GM19099 (cell line): ENCODE results near the gene SUGCT.

Experiments used
- POLR2A ChIP-seq: IDR thresholded peaks from 3 replicates; pipeline ENCODE4 v1.6.1; 2011; ENCODE audit warnings: low read depth; ENCODE audit not compliant: insufficient read length; ENCODE audit errors: extremely low read depth

The SUGCT gene

DNA sequence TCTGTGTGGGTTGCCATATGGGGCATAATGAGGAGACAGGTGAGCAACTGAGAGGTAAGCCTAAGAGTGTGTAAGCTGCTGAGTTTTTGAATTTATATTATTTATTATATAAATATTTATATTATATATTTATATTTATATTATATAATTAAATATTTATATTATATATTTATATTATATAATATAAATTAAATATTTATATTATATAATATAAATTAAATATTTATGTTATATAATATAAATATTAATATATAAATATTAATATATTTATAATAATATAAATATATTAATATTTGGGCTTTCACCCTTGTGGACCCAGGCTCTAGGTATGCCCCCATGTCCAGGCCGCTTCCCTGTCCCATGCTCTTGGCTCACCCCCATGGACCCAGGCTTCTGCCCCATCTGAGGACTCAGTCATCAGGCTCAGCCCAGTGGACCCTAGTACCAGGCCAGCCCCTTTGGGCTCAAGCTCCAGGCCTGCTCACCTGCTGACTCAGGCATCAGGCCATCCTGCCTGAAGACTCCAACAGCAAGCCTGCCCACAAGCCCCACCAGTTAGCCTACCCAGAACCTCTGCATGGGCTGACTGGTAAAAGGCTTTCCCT, 755.4 kb downstream of the SUGCT start:
- TF ChIP-seq POLR2A: no peak

DNA sequence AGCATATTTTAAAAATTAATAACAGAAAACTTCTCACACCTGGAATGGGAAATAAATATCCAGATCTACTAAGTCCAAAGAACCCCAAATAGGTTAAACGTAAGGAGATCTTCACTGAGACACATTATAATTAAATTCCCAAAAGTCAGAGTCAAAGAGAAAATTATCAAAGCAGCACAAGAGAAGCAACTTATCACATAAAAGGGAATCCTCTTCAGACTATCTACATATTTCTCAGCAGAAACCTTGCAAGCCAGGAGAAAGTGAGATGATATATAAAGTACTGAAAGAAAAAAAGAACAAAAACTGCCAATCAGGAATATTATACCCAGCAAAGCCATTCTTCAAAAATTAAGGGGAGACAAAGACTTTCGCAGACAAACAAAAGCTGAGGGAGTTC, 756.4 kb downstream of the SUGCT start:
- TF ChIP-seq POLR2A: no peak

DNA sequence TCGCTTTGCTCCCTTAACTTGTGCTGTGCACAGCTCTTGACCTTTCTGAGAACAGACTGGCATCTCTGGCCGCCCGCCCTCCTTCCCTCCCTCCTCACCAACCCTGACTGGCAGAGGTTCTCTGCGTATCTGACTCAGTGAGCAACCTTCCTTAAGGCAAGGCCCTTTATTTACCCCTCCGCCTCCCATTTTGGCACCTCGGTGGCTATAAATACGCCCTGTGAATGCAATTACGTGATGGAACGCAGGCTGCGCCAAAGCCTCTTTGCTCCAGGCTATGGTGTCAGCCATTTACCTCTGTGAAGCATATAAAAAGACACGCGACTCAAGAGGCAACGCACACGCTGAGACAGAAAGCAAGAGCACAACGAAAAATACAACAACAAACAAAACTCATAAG, 764.3 kb downstream of the SUGCT start:
- no peak for TF ChIP-seq POLR2A

DNA sequence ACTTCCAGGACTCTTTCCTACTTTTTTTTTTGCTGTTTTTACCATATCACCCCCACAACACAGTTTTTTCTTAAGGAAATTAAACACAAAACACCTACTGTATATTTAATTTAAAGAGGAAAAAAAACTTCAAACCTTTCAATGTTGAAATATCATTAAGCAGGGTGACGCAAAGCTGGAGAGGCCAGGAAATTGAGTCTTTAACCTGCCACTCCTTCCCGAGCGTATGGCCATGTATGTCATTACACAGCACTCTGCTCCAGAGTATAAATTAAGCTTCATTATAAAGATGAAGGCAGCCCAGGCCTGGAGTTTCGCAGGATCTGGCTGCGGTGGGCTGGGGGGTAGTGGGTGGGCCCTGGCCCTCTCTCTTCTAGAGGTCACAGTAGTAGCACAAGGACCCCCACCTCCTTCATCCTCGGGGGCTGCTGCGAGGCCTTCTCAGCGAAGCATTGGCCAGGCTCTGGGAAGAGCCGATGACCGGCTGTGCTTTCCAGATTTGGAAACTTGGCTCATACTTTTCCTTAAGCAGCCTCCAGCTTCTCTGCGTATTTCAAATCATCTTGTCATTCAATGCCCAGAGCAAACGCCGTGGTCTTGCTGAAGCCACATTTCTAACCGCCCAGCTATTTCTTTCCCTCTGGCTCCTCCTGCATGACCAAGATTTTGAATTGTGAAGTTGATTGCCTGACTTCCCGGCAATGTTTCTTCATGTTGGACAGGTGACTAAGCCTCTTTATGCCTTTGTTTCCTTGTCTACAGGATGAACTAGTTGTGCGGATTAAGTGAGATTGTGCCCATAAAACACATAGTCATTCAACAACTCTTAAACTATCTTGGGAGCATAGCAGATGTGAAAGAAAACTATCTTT, 765.1 kb downstream of the SUGCT start:
- TF ChIP-seq POLR2A: no peak

DNA sequence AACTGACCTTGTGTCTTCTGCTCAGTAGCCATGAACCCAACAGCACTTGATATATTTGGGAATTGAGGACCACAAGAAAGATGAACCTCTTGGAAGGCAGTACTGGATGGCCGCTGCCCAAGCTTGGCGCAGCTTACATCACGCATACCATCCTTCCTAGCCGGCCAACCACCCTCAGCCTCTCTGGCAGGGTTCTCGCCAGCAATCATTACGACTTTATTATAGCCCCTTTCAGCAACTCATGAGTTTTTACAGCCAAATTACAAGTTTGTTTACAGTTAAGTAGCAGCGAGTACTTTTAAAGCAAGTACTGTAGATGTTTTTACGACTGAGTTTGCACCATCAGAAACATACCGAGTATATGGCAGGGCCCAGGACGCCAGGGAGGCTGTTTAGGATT, 769.1 kb downstream of the SUGCT start:
- TF ChIP-seq POLR2A: no peak

DNA sequence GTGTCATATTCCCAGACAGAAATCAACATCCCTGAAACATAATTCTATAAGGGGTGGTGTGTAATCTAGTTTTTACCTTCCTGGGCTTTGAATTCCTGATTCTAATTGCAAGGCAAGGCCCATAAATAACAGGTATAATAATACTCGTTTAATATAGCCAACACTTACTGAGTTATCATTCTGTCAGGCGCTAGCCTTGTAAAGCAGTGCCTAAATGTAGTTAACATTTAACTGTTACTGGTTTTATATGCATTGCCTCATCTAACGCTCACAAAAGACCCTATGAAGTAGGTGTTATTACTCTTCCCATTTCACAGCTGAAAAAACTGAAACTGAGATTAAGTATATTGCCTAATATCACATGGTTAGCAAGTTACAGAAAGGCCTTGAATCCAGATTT, 772.5 kb downstream of the SUGCT start:
- TF ChIP-seq POLR2A: no peak

DNA sequence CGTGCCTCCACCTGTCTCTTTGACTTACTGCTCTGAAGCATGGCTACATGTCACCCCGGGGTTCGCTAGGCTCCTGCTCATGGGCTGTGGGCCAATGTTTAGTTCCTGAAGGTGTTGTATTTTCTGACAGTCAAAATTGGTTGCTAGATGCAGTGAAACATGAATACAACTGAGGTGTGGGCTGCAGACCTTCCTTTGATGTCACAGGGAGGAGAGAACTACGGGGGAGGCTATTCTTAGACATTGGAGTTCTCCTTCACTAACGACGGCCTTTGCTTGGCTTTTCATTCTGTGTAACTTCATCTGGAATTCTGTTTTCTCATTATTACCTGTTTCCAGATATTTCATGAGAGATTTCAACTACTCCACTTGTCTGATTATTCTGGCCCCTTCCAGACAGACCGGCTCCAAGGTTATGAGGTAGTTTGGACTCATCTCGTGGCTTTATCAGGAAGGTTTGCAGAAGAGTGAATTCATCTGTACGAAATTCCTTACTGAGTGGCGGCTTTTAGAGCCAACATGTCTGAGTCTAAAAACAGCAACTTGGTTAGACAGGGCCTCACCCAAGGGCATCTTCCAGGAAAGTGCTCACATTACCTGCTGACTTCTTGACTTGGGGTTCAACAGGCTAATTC, 774.7 kb downstream of the SUGCT start:
- TF ChIP-seq POLR2A: no peak
